SK-N-SH (cell line): ENCODE results near the gene CDH4.

ENCODE experiments used
- EP300 ChIP-seq, 2 experiments: IDR thresholded peaks; 2 replicates each; pipeline versions ENCODE4 v1.4.0 to v1.6.1; 2012; ENCODE audit warnings: borderline replicate concordance in 1 of 2, low read depth in 1 of 2, low read length in 1 of 2
- EZH2phosphoT487 ChIP-seq: fragments of 200-600 bp; sonication (generic); IDR thresholded peaks from 2 replicates; pipeline ENCODE4 v1.6.1; 2017; ENCODE audit warnings: low read depth, mixed run types, mild to moderate bottlenecking, antibody characterized with exemption, moderate library complexity, borderline replicate concordance
- JUND ChIP-seq: IDR thresholded peaks from 2 replicates; pipeline ENCODE4 v1.4.0; 2012
- POLR2AphosphoS5 ChIP-seq: IDR thresholded peaks from 2 replicates; pipeline ENCODE4 v1.6.1; 2012; ENCODE audit warnings: low read depth, low read length
- RFX5 ChIP-seq: IDR thresholded peaks from 2 replicates; pipeline ENCODE4 v1.6.1; 2012; ENCODE audit warnings: mild to moderate bottlenecking, improper control_type of control experiment, low read length
- YY1 ChIP-seq: IDR thresholded peaks from 2 replicates; pipeline ENCODE4 v1.4.0; 2012; ENCODE audit warnings: low read depth, mild to moderate bottlenecking
- TF ChIP-seq, protein P1 (sequence below): fragments of 200-600 bp; sonication (generic); IDR thresholded peaks from 2 replicates; pipeline ENCODE4 v1.6.1; 2017; ENCODE audit warnings: antibody characterized with exemption, mild to moderate bottlenecking, moderate library complexity
- TF ChIP-seq, protein P2 (sequence below): IDR thresholded peaks from 2 replicates; pipeline ENCODE4 v1.4.0; 2012; ENCODE audit warnings: low read depth, borderline replicate concordance

DNA sequence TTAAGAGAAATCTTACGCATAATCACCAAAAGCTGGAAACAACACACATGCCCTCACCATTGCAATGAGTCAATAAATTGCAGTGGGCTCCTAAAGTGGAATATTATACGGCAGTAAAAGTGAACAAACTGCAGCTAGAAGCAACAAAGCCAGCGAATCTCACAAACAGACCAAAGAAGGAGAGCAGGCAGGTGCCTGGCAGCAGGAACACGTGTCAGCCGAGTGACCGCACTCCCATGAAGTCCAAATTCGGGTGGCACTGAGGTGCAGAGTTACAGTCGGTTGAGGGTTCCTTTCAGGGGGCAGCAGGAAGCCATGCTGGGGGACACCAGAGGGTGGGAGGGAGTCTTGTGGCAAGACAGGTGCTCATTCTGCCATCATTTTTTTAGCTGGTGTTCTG, 500.5 kb downstream of the CDH4 start:
- TF ChIP-seq, protein P1, sequence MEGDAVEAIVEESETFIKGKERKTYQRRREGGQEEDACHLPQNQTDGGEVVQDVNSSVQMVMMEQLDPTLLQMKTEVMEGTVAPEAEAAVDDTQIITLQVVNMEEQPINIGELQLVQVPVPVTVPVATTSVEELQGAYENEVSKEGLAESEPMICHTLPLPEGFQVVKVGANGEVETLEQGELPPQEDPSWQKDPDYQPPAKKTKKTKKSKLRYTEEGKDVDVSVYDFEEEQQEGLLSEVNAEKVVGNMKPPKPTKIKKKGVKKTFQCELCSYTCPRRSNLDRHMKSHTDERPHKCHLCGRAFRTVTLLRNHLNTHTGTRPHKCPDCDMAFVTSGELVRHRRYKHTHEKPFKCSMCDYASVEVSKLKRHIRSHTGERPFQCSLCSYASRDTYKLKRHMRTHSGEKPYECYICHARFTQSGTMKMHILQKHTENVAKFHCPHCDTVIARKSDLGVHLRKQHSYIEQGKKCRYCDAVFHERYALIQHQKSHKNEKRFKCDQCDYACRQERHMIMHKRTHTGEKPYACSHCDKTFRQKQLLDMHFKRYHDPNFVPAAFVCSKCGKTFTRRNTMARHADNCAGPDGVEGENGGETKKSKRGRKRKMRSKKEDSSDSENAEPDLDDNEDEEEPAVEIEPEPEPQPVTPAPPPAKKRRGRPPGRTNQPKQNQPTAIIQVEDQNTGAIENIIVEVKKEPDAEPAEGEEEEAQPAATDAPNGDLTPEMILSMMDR, result no peak
- TF ChIP-seq RFX5 (no peak), POLR2AphosphoS5 (no peak), EP300 (IDR thresholded peaks at IDR 0.05; ENCODE audit: borderline replicate concordance in 1 of 2, low read depth in 1 of 2, low read length in 1 of 2) (no peak), EZH2phosphoT487 (no peak), YY1 (no peak), JUND (no peak)
- TF ChIP-seq, protein P2, sequence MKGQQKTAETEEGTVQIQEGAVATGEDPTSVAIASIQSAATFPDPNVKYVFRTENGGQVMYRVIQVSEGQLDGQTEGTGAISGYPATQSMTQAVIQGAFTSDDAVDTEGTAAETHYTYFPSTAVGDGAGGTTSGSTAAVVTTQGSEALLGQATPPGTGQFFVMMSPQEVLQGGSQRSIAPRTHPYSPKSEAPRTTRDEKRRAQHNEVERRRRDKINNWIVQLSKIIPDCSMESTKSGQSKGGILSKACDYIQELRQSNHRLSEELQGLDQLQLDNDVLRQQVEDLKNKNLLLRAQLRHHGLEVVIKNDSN, result no peak
